ENCODE data around the gene RASGRP2.

The RASGRP2 gene

GRCh38 chr11:64755681-64756361 is 11.9 kb upstream of the RASGRP2 start:
- DNase-seq = no peak

GRCh38 chr11:64754919-64755662 is 11.1 kb upstream of the RASGRP2 start:
- no peak for DNase-seq

GRCh38 chr11:64754124-64754918 is 10.4 kb upstream of the RASGRP2 start:
- DNase-seq = no peak

GRCh38 chr11:64753380-64754123 is 9.6 kb upstream of the RASGRP2 start:
- peak; percentile 35 for DNase-seq

GRCh38 chr11:64753019-64753379 is 9.1 kb upstream of the RASGRP2 start:
- DNase-seq = no peak

GRCh38 chr11:64752175-64752970 is 8.4 kb upstream of the RASGRP2 start:
- DNase-seq = no peak

GRCh38 chr11:64751580-64751979 is 7.6 kb upstream of the RASGRP2 start:
- no peak for DNase-seq

GRCh38 chr11:64751136-64751535 is 7.2 kb upstream of the RASGRP2 start:
- DNase-seq = no peak

GRCh38 chr11:64750361-64751054 is 6.6 kb upstream of the RASGRP2 start:
- DNase-seq = no peak

GRCh38 chr11:64747961-64748665 is 4.2 kb upstream of the RASGRP2 start:
- DNase-seq = no peak

- DNase-seq = no peak
These were observed 2.5 kb upstream of the RASGRP2 start for GRCh38 chr11:64746486-64746885.

- DNase-seq = peak; percentile 92
These were observed 1.8 kb upstream of the RASGRP2 start for GRCh38 chr11:64745521-64746328.

- peak; percentile 95 for DNase-seq
These were observed 1.2 kb upstream of the RASGRP2 start for GRCh38 chr11:64745189-64745520.

GRCh38 chr11:64744544-64745188 is 724 bp upstream of the RASGRP2 start:
- peak; percentile 61 for DNase-seq

- peak; percentile 82 for DNase-seq
These were observed 902 bp downstream of the RASGRP2 start for GRCh38 chr11:64742889-64743590.

- peak; percentile 85 for DNase-seq
These were observed 1.7 kb downstream of the RASGRP2 start for GRCh38 chr11:64742087-64742888.

GRCh38 chr11:64741375-64742086 is 2.4 kb downstream of the RASGRP2 start:
- no peak for DNase-seq

All from hematopoietic multipotent progenitor cell treated with erythropoietin and hydrocortisone succinate and interleukin-3 and kit ligand, for 4 days (in vitro differentiated cells).